ENCODE data around the gene DLG3.

DLG3 gene

GRCh38 chrX:70549429-70549828, 104.8 kb downstream of the DLG3 start:
- no peak overlapping the region for H3K4me3 ChIP-seq (ENCODE audit: insufficient read depth in 1 of 2, low read depth in 1 of 2, low read length in 2 of 2)
- H2AFZ ChIP-seq (ENCODE audit: low read depth, low read length): no peak overlapping the region
- H3K27ac ChIP-seq (ENCODE audit: low read length, poor library complexity, severe bottlenecking): no peak overlapping the region
- no peak for DNase-seq
- H4K91ac ChIP-seq (ENCODE audit: low read length): no peak overlapping the region
- WGBS: 72% methylated on average over 2 of the region's 3 CpGs
- no peak overlapping the region for H2BK15ac ChIP-seq (ENCODE audit: low read depth, poor library complexity, severe bottlenecking)
- H3K4ac ChIP-seq (ENCODE audit: low read depth in 1 of 2, low read length in 2 of 2): no peak overlapping the region
- H3K27me3 ChIP-seq (ENCODE audit: control insufficient read depth in 1 of 2, insufficient read depth in 1 of 2, low read length in 2 of 2): peaks cover 0 to 27% of the 10 kb centered on the region in 2 experiments
- no peaks in the 10 kb centered on the region for H3K36me3 ChIP-seq (ENCODE audit: control insufficient read depth in 1 of 2, insufficient read depth in 2 of 2, low read depth in 1 of 2, low read length in 2 of 2)
- no peak overlapping the region for H3K14ac ChIP-seq (ENCODE audit: low read length in 2 of 2)
- H2BK120ac ChIP-seq (ENCODE audit: low read depth, low read length): no peak overlapping the region
- H2AK5ac ChIP-seq (ENCODE audit: low read length, severe bottlenecking): no peak overlapping the region
- no peak overlapping the region for H4K8ac ChIP-seq (ENCODE audit: low read length)
- H3K9ac ChIP-seq (ENCODE audit: low read length): no peak overlapping the region
- H3K4me2 ChIP-seq (ENCODE audit: low read length, poor library complexity, severe bottlenecking): no peak overlapping the region
- no peak overlapping the region for H2BK5ac ChIP-seq (ENCODE audit: low read depth, low read length, poor library complexity, severe bottlenecking)
- H3K4me1 ChIP-seq (ENCODE audit: control insufficient read depth, insufficient read depth, low read depth, low read length): no peaks in the 10 kb centered on the region
- H3K9me3 ChIP-seq (ENCODE audit: control insufficient read depth, low read length): no peaks in the 10 kb centered on the region
- no peaks in the 10 kb centered on the region for H3K79me1 ChIP-seq (replicated peaks; ENCODE audit: low read length, poor library complexity, severe bottlenecking)
- H3K23ac ChIP-seq (ENCODE audit: low read length in 2 of 2): no peak overlapping the region
- H3K18ac ChIP-seq (ENCODE audit: low read depth in 1 of 2, low read length in 2 of 2): no peak overlapping the region
- no peak overlapping the region for H2BK12ac ChIP-seq (ENCODE audit: low read length in 2 of 2)

- 85% methylated on average over 4 of the region's 7 CpGs for WGBS
- Histone ChIP-seq H4K8ac (ENCODE audit: low read length) (no peak overlapping the region), H2BK15ac (ENCODE audit: low read depth, poor library complexity, severe bottlenecking) (no peak overlapping the region), H3K9ac (ENCODE audit: low read length) (no peak overlapping the region), H2BK120ac (ENCODE audit: low read depth, low read length) (no peak overlapping the region), H2BK5ac (ENCODE audit: low read depth, low read length, poor library complexity, severe bottlenecking) (no peak overlapping the region), H3K4ac (ENCODE audit: low read depth in 1 of 2, low read length in 2 of 2) (no peak overlapping the region), H3K79me1 (replicated peaks; ENCODE audit: low read length, poor library complexity, severe bottlenecking) (no peaks in the 10 kb centered on the region), H3K27me3 (ENCODE audit: control insufficient read depth in 1 of 2, insufficient read depth in 1 of 2, low read length in 2 of 2) (peaks cover 0 to 29% of the 10 kb centered on the region in 2 experiments), H3K18ac (ENCODE audit: low read depth in 1 of 2, low read length in 2 of 2) (no peak overlapping the region), H2AK5ac (ENCODE audit: low read length, severe bottlenecking) (no peak overlapping the region), H3K23ac (ENCODE audit: low read length in 2 of 2) (no peak overlapping the region), H2AFZ (ENCODE audit: low read depth, low read length) (no peak overlapping the region), H3K36me3 (ENCODE audit: control insufficient read depth in 1 of 2, insufficient read depth in 2 of 2, low read depth in 1 of 2, low read length in 2 of 2) (no peaks in the 10 kb centered on the region), H3K14ac (ENCODE audit: low read length in 2 of 2) (no peak overlapping the region), H3K9me3 (ENCODE audit: control insufficient read depth, low read length) (no peaks in the 10 kb centered on the region), H4K91ac (ENCODE audit: low read length) (no peak overlapping the region), H3K4me3 (ENCODE audit: insufficient read depth in 1 of 2, low read depth in 1 of 2, low read length in 2 of 2) (no peak overlapping the region), H3K4me1 (ENCODE audit: control insufficient read depth, insufficient read depth, low read depth, low read length) (no peaks in the 10 kb centered on the region), H3K27ac (ENCODE audit: low read length, poor library complexity, severe bottlenecking) (no peak overlapping the region), H2BK12ac (ENCODE audit: low read length in 2 of 2) (no peak overlapping the region), H3K4me2 (ENCODE audit: low read length, poor library complexity, severe bottlenecking) (no peak overlapping the region)
- DNase-seq: no peak
Observed at GRCh38 chrX:70552130-70552704, 107.6 kb downstream of the DLG3 start.

DNA sequence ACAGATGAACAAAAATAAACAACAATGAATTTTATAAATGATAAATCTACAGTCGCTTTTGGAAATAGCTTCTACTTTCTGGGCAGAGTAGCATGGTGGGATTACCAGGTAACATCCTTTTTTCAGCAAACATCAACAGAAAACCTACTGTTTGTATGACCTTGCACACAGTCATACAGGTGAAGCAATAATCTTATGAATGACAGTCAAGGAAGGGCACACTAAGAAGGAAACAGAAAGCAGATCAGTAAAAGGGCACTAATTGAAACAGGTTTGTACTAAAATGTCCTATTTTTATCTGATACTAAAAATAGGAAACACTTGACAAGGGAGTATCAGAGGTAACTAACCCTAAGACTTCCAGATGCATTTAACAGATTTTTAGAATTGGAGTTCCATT, 108.9 kb downstream of the DLG3 start:
- Histone ChIP-seq H3K23ac (ENCODE audit: low read length in 2 of 2) (no peak overlapping the region), H4K8ac (ENCODE audit: low read length) (no peak overlapping the region), H3K14ac (ENCODE audit: low read length in 2 of 2) (no peak overlapping the region), H2BK12ac (ENCODE audit: low read length in 2 of 2) (no peak overlapping the region), H3K4ac (ENCODE audit: low read depth in 1 of 2, low read length in 2 of 2) (no peak overlapping the region), H3K27me3 (ENCODE audit: control insufficient read depth in 1 of 2, insufficient read depth in 1 of 2, low read length in 2 of 2) (peaks cover 0 to 27% of the 10 kb centered on the region in 2 experiments), H2AK5ac (ENCODE audit: low read length, severe bottlenecking) (no peak overlapping the region), H2BK5ac (ENCODE audit: low read depth, low read length, poor library complexity, severe bottlenecking) (no peak overlapping the region), H3K9ac (ENCODE audit: low read length) (no peak overlapping the region), H4K91ac (ENCODE audit: low read length) (no peak overlapping the region), H3K36me3 (ENCODE audit: control insufficient read depth in 1 of 2, insufficient read depth in 2 of 2, low read depth in 1 of 2, low read length in 2 of 2) (no peaks in the 10 kb centered on the region), H3K4me3 (ENCODE audit: insufficient read depth in 1 of 2, low read depth in 1 of 2, low read length in 2 of 2) (no peak overlapping the region), H2BK120ac (ENCODE audit: low read depth, low read length) (no peak overlapping the region), H3K79me1 (replicated peaks; ENCODE audit: low read length, poor library complexity, severe bottlenecking) (no peaks in the 10 kb centered on the region), H3K27ac (ENCODE audit: low read length, poor library complexity, severe bottlenecking) (no peak overlapping the region), H2BK15ac (ENCODE audit: low read depth, poor library complexity, severe bottlenecking) (no peak overlapping the region), H2AFZ (ENCODE audit: low read depth, low read length) (no peak overlapping the region), H3K4me1 (ENCODE audit: control insufficient read depth, insufficient read depth, low read depth, low read length) (no peaks in the 10 kb centered on the region), H3K9me3 (ENCODE audit: control insufficient read depth, low read length) (peaks cover 5% of the 10 kb centered on the region), H3K18ac (ENCODE audit: low read depth in 1 of 2, low read length in 2 of 2) (no peak overlapping the region), H3K4me2 (ENCODE audit: low read length, poor library complexity, severe bottlenecking) (no peak overlapping the region)
- DNase-seq: no peak
- whole genome bisulfite sequencing: no CpG with 5 or more reads among the region's 1 CpG

DNA sequence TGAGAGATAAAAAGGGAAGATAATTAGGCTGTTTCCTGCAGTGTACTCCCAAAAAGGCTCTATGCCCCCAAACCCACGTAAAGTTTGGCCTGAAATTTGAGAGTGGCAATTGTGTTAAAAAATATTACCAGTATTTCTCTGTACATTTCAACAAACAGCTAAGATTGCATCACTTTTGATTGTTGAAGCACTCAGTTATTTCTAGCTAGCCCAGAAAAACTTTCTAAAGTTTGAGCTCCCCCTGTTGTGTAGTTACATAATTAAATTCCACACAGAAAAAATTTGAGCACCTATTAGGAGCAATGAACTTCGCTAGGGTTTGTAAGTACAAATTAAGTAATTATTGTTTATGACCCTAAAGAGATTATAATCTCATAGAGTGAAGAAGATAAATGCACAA, 109.4 kb downstream of the DLG3 start:
- H2BK15ac ChIP-seq (ENCODE audit: low read depth, poor library complexity, severe bottlenecking): no peak overlapping the region
- WGBS: no CpG with 5 or more reads among the region's 2 CpGs
- no peaks in the 10 kb centered on the region for H3K4me1 ChIP-seq (ENCODE audit: control insufficient read depth, insufficient read depth, low read depth, low read length)
- no peak overlapping the region for H4K8ac ChIP-seq (ENCODE audit: low read length)
- peak overlapping the region in 1 of 2 experiments; percentile 17 for H3K4me3 ChIP-seq (ENCODE audit: insufficient read depth in 1 of 2, low read depth in 1 of 2, low read length in 2 of 2)
- H3K27me3 ChIP-seq (ENCODE audit: control insufficient read depth in 1 of 2, insufficient read depth in 1 of 2, low read length in 2 of 2): peaks cover 0 to 21% of the 10 kb centered on the region in 2 experiments
- H3K9me3 ChIP-seq (ENCODE audit: control insufficient read depth, low read length): peaks cover 10% of the 10 kb centered on the region
- H3K4me2 ChIP-seq (ENCODE audit: low read length, poor library complexity, severe bottlenecking): no peak overlapping the region
- no peak overlapping the region for H2BK120ac ChIP-seq (ENCODE audit: low read depth, low read length)
- H4K91ac ChIP-seq (ENCODE audit: low read length): no peak overlapping the region
- H3K18ac ChIP-seq (ENCODE audit: low read depth in 1 of 2, low read length in 2 of 2): no peak overlapping the region
- no peak overlapping the region for H2BK5ac ChIP-seq (ENCODE audit: low read depth, low read length, poor library complexity, severe bottlenecking)
- H3K9ac ChIP-seq (ENCODE audit: low read length): no peak overlapping the region
- no peak overlapping the region for H3K23ac ChIP-seq (ENCODE audit: low read length in 2 of 2)
- no peaks in the 10 kb centered on the region for H3K79me1 ChIP-seq (replicated peaks; ENCODE audit: low read length, poor library complexity, severe bottlenecking)
- H3K27ac ChIP-seq (ENCODE audit: low read length, poor library complexity, severe bottlenecking): no peak overlapping the region
- no peak overlapping the region for H3K14ac ChIP-seq (ENCODE audit: low read length in 2 of 2)
- no peaks in the 10 kb centered on the region for H3K36me3 ChIP-seq (ENCODE audit: control insufficient read depth in 1 of 2, insufficient read depth in 2 of 2, low read depth in 1 of 2, low read length in 2 of 2)
- no peak overlapping the region for H3K4ac ChIP-seq (ENCODE audit: low read depth in 1 of 2, low read length in 2 of 2)
- peak; percentile 24 for DNase-seq
- H2AK5ac ChIP-seq (ENCODE audit: low read length, severe bottlenecking): no peak overlapping the region
- no peak overlapping the region for H2AFZ ChIP-seq (ENCODE audit: low read depth, low read length)
- H2BK12ac ChIP-seq (ENCODE audit: low read length in 2 of 2): no peak overlapping the region

Measured in mesenchymal stem cell (in vitro differentiated cells and primary cell).